NCI-H128 (cell line): ENCODE results near the gene DENND5A.
A peak's percentile ranks its signal among the peaks of the same experiment; 100 is the strongest.
"Not testable (repeated sequence)": the region's sequence is repeated elsewhere in the genome, so short reads cannot be mapped to it uniquely, and the experiment has no call there.

ENCODE experiments used
- DNase-seq: peaks from one replicate; lab custom pipeline; 2025; ENCODE audit not compliant: unreplicated experiment; lab: John Stamatoyannopoulos, UW

Gene DENND5A

DNA sequence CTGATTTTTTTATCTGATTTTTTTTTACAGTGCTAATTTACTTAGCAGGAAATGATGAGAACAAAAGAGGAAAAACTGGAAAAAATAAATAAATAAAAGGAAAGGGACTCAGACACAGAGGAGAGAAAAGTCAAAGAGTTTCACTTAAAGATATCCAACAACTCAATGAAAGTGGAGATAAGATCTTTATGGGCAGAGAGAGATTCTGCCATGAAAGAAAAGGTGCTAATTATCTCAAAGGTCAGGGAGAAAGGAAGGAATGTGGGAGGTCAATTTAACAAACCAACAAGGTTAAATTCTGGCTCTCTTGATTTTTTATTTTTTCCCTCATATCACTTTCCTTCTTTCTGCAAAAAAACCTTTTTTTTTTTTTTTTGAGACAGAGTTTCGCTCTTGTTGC, 86.0 kb downstream of the DENND5A start:
- DNase-seq, result no peak

DNA sequence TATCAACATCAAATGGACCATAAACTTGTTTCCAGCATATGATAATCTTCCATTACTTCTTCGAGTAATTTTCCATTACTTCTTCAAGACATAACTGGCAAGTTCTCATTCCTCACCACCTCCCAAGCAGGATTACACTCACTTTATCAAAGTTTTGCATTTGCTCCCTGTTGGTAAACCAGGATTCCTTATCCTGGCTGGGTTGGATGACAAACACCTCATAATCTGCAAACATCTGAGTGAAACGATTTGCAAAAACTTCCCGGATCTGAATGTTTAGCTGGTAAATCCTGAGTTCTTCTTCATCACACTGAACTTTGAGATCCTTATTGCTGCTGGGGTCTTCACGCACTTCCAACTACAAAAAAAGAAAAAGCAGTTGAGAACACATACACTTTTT, 86.4 kb downstream of the DENND5A start:
- no peak for DNase-seq

DNA sequence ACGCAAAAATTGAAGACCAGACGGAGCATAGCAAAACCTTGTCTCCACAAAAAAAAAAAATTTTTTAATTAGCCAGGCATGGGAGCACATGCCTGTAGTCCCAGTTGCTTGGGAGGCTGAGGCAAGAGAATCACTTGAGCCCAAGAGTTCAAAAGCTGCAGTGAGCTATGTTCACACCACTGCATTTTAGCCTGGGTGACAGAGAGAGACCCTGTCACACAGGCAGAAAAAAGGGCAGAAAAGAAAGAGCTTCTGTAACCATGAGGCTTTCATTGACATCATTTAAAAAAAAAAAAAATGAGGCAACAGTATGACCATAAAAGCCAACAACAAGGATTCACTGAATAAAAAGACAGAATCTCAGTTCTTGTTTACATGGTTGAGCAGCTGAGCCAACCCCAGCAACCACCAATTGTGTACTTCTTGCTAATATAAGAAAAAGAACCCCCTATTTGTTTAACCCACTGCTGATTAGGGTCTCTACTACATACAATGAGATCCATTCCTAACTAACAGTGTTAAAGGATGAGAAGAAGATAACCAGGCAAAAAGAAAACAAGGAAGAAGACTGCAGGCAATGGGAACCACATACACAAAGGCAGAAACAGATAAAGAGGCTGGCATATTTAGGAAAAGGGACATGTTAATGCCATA, 87.6 kb downstream of the DENND5A start:
- no peak for DNase-seq

DNA sequence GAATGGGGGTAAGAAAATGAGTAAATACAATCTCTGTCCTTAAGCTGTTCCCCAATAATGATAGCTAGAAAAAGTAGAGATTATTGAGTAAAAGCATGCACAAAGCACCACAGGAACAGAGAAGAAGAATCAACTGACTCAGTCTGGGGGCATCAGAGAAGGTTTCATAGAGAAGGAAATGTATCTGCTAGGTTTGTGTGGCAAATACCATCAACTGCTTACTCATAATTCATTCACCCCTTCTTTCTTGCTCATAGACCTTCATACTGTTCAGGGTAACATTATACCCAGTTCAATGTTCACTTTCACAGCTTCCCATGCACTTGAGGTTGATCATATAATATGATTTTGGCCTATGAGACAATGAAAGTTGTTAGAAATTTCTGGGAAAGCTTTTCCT, 88.6 kb downstream of the DENND5A start:
- no peak for DNase-seq

DNA sequence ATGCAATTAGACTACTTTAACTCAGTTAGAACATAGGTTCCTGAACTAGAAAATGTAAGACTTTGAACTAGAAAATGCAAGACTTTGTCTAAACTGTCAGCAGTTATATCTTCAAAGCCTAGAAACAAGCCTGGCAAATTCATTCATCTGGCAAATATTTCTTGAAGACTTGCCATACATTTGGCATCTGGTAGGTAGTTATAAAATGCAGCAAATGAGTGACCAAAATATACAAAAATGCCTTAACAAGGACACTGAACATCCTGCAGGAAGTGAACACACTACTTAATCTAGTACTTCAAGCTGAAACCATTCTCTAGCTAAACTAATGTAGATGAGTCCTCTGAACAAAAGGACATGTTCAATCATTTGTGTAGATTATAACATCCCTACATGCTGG, 89.0 kb downstream of the DENND5A start:
- no peak for DNase-seq

DNA sequence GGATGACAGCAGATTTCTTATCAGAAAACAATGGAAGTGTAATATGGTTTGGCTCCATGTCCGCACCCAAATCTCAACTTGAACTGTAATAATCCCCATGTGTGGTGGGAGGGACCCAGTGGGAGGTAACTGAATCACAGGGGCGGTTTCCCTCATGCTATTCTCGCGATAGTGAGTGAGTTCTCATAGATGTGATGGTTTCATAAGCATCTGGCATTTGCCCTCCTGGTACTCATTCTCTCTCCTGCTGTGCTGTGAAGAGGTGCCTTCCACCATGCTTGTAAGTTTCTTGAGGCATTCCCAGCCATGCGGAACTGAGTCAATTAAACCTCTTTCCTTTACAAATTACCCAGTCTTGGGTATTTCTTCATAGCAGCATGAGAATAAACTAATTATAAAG, 92.8 kb downstream of the DENND5A start:
- DNase-seq, result no peak

DNA sequence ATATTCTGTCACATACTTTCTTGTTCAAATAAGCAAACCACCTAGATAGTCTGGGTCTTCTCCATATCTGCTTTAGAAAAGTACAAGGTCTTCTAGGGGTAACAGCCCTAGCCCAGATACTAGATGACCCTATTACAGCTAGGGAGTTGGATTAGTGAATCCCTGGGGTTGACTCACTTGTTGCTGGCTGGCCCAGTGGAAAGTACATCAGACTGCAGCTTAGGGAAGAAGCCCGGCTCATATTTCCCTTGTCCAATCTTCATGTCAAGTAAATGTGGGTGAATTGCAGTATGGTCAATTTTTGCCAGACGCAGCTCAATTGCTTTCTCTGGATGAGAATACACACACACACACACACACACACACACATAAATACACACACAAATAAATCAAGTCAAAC, 94.7 kb downstream of the DENND5A start:
- DNase-seq, result no peak

DNA sequence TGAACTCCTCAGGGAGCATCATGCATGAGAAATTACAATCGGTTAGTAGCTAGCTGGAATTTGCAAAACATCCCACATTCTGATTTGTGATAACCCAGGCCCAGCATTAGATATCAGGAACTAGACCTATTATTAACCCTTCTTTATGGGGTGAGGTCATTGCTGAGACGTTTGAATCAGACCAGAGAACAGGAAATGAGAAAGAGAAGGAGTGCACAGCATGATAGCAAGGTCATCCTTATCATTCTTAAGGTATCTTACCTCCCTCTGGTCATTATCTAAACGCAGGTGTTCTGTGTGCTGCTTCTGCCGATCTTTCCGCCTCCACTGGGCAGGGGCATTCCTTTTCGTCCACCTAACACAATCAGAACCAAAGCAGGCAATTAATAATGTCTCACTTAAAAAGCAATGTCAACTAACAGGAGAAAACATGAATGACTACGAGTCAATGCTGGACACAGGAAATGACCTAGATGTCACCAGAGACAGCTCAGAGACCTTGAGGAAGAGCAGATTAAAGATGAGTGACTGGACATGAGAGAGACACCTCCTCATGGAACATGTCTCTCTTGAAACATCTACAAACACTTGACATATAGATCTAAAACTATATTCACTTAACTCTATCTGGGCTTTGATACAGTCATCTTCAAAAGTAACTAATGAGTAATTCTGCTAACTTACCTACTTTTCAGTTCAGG, 95.4 kb downstream of the DENND5A start:
- DNase-seq, result no peak

DNA sequence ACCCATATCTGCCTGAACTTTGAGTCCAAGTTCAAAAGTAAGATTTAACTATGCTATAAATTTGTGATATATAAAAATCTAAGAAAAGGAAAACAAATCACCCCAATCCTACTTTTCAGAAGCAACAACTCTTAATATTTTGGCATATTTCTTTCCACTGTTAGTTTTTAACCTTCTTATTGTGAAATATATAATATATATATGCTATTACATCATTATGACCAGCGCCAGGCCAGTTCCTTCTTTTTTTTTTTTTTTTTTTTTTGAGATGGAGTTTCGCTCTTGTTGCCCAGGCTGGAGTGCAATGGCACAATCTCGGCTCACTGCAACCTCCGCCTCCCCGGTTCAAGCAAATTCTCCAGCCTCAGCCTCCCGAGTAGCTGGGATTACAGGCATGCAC, 103.2 kb downstream of the DENND5A start:
- not testable (repeated sequence) for DNase-seq

DNA sequence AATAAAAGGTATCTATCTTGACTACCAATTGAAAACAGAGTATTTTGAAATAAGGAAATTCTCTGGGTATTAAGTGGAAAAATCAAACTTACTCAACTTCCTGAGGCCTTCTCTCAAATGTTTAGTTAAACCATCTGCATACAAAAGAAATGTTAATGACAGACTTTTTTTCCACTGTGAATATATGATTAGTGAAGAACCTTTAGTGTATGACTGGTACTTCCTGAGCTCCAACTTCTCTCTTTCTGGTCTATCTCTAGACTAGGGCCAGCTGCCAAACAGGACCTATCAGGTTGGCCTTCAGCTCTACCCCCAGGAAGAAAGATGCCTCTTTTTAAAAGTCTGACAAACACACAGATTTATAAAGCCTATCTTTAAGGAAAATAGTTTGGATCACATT, 105.0 kb downstream of the DENND5A start:
- no peak for DNase-seq

DNA sequence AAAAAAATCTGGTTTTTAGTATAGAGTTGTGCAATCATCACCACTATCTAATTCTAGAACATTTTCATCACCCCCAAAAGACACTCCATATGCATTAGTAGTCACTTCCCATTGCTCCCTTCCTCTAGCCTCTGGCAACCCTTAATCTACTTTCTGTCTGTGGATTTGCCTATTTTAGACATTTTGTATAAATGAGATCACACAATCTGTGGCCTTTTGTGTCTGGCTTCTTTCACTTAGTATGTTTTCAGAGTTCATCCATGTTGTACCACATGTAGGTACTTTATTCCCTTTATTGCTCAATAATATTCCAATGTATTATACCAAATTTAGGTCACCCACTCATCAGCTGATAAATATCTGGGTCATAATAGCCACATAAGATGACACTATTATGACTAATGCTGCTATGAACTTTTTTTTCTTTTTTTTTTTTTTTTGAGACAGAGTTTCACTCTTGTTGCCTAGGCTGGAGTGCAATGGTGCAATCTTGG, 106.2 kb downstream of the DENND5A start:
- DNase-seq, result no peak

DNA sequence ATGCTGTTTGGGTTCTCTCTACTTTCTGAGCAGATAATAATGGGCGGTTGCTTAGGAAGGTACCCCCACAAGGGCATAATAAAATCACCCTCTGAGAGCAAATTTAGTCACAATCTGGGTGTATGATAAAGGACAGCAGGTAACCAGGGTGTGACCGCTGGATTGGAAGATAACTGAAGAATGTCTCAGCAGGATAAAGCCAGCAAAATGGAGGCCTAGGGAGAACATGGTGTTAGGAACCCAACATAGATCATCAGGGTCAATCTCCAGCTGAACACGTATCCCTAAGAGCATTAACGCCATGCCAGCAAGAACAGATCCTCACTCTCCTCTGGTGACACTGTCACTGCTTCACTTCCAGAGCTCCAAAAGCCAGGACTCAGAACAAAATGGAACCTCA, 109.2 kb downstream of the DENND5A start:
- no peak for DNase-seq

DNA sequence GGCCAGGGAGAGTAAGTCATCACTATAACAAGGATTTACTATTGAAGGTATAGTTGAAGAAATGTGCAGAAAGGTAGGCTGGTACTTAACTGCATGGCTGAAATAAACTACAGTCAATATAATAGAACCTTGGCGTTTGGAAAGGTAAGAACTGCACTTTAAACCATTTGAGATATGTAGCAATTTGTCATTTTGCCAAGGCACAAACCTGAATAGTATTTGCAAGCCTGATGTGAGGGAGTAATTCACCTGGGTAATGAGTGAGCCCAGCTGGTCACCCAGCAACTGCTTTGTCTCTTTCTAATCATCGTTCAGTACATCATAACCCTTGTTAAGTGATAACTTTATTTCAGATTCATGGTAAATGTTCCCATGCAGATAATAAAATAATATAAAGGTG, 111.5 kb downstream of the DENND5A start:
- peak; percentile 22 for DNase-seq

DNA sequence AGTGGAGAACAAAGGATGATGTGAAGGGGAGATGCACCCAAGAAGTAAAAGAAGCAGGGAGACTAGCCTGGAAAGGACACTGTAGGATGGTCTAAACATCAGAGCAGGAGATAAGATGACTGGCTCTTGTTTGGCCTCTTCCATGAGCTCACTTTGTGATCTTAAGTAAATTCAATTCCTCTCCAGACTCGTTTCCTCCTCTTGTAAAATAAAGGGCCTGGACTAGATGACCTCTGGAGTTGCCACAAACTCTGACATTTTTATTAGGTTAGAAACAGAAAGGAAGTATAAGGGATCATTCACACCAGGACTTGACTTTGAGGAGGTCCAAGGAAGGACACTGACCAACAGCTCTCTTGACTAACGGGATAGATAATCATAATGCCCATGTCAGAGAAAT, 113.5 kb downstream of the DENND5A start:
- no peak for DNase-seq

DNA sequence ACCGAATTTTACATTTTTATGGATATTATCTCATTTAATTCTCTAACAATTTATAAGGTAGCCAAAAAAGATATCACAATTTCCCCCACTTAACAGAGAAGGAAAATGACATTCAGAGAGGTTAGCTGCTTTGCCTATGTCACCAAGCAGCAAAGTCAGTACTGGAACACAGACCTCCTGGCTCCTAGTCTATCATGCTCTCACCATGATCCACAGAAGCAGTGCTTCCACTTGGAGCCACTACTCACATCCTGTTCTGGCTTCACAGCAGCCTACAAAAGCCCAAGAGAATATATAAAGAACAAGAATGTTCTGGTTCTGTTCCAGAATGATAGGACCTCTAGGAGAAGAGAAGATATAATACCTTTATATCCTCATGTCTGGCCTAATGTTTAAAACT, 114.2 kb downstream of the DENND5A start:
- DNase-seq, result no peak

DNA sequence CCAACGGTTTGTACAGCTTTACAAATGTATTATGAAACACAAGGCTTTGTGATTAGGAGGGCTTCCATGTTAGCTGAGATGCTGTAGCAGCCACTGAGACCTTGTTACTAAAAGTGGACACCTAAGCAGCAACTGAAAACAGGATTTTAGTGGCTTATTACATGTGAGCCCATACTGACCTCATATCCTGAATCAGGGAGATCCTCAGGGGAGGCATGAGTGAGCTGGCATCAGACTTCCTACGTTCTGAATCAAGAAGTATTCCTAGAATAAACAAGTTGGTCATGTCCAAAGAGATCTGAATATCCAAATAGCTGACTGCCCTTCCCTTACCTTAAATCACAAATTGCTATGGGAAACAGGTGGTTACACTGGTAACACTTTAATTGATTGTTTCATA, 114.6 kb downstream of the DENND5A start:
- DNase-seq, result no peak

DNA sequence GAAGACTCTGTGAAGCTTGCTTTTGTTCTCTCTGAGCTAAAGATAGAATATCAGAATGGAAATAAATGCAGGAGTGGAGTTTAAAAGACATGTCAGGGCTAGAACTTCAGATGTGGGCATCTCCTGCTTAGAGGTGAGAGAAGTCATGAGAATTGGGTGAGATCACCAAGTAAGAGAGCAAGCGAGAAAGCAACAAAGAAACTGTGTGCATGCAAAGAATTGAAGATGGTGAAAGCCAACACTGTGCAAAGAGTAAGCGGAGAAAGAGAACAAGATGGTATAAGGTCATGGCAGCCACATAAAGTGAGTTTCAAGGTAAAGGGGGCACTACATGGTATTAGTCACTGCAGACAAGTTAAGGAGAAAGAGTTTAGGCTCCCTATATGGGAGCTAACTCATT, 116.4 kb downstream of the DENND5A start:
- no peak for DNase-seq

DNA sequence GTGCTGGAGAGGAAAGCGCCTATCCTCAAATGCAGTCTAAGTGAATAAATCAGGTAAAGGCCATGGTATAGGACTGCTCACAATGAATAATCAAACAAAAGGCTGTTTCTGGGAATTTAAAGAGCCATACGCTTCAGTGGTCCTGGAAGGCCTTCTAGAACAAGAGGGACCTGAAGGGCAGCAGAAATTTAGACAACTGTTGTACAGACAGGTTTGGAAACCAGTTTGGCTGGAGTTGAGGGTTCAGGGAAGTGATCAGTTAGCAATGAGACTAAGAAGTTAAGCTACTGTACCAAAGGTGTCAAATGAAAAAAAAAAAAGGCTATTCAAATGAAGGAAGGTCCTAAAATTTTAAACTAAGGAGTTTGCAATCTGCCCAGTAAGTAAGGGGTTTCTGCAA, 117.1 kb downstream of the DENND5A start:
- no peak for DNase-seq

DNA sequence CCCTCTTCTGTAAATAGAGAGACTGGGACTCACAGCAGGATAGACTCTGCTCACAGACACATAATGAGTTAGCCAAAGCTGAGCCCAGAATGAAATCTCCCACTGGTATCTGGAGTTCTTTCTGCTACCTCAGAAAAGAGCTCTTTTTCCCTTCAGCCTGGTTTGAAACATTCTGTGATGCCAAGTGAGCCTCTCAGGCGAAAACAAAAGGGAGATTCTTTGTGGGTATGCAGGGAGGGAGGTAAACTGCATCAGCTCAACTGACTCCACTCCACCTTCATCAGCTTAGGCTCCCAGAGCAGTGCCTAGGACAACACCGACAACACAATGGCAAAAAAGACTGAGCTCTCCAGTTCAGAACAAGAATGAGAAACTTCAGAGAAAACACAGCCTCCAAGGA, 118.7 kb downstream of the DENND5A start:
- DNase-seq, result no peak

DNA sequence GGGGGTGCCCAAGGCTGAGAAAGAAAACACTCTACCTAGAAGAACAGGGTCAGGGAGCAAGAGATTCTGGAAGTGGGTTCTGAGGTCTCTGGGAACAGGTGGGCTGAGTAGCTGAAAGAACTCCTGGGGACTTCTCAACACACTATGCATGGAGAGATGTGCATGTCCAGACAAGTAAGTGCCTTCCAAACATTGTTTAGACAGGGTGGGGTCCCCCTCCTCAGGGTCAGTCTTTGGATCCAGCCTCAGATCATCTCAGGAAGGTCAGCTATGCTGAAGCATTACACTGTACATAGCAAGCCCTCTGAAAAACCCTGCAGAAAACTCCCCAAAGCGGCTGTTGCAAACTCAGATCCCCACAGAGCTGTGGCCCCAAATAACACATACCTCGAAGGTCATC, 119.9 kb downstream of the DENND5A start:
- no peak for DNase-seq

DNA sequence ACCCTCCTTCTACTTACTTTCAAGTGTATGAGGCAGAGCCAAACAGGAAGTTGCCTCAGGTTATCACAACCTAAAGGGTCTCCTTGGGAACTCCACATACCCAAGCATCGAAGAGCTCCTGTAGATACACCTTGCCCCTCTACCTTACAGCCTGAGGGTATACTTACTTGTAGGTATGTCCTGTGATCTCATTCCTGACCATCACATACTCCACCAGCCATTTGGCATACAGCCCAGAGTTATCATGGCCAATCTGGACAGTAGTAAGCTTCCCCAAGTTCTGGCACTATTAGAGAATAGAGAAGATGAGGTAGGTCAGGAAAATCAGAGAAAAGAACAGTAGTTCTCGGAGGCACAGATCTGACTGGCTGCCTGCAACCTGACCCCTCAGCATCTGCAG, 120.3 kb downstream of the DENND5A start:
- no peak for DNase-seq

DNA sequence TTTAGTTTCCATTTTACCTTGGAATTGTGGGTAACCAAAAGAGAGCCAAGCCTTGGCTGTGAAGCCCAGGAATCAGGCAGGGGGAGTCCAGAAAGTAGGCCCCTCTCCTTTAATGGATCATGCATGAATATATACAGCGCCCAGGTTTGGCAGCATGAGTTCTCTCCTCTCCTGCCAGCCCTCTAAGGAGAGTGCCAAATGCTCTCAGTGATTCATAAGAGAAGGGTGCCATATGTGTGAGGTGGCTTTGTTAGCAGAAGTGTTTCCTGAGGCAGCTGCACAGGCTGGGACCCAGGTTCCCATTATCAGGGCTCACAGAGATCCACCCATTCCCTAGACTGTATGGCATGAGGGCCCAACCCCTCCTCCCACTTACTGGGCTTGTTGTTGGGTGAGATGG, 121.4 kb downstream of the DENND5A start:
- DNase-seq, result no peak

DNA sequence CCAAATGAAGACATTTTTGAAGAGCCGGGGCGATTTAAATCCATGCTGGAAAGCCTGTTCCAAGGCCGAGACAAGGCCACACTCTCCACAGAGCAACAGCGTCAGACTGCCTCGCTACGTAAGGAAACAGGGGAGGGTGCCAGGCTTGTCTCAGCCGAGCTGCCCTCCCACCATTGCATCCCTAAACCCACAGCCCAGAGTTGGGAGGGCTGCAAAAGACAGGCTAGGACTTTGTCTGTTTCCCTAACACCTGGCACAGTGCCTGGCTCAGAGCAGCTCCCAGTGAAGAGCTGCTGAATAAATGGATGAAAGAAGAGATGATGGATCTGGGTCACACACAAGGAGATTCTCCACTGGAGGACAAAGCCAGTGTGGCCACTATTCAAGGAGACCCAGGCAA, 122.4 kb downstream of the DENND5A start:
- DNase-seq, result no peak
